ENCODE measurements around the gene CNGA3. TPM values are rescaled to one million over a fixed set of nuclear protein-coding genes. Genes with fewer than 3 reads are reported as not detected.

Gene CNGA3
- total and polyA plus RNA-seq, 2 donors (not counting 3 experiments of a cell fraction or from before 2014, with no cell fraction given), result not detected

GRCh38 chr2:98372579-98372978, 26.3 kb downstream of the CNGA3 start:
- no TSS peak for BruUV-seq (replicated peaks)
- Histone ChIP-seq H3K4me3 (replicated peaks in 1 of 3; ENCODE audit: insufficient read depth in 1 of 3, low read depth in 1 of 3, low read length in 3 of 3) (no peak overlapping the region), H3K27ac (ENCODE audit: insufficient read depth, low read depth, low read length) (no peak overlapping the region), H3K27me3 (ENCODE audit: control insufficient read depth in 2 of 2, insufficient read depth in 2 of 2, low read length in 2 of 2) (peaks cover 18 to 19% of the 10 kb centered on the region in 2 experiments), H3K4me1 (ENCODE audit: control insufficient read depth, extremely low read depth, insufficient read depth, low read length) (no peaks in the 10 kb centered on the region), H3K9me3 (replicated peaks; ENCODE audit: control insufficient read depth, insufficient read depth, low read length) (no peaks in the 10 kb centered on the region), H4K20me1 (replicated peaks; ENCODE audit: control insufficient read depth, extremely low read depth, insufficient read depth, low read length) (no peaks in the 10 kb centered on the region), H3K79me2 (ENCODE audit: control insufficient read depth, insufficient read depth, low read length) (no peaks in the 10 kb centered on the region), H3K36me3 (ENCODE audit: control insufficient read depth in 2 of 2, extremely low read depth in 1 of 2, insufficient read depth in 2 of 2, low read length in 2 of 2) (no peaks in the 10 kb centered on the region), H3K9me1 (replicated peaks; ENCODE audit: control insufficient read depth, extremely low read depth, insufficient read depth, low read length) (no peaks in the 10 kb centered on the region), H2AFZ (ENCODE audit: low read depth, low read length) (no peak overlapping the region), H3K4me2 (ENCODE audit: insufficient read depth, low read length) (no peak overlapping the region), H3K9ac (replicated peaks; ENCODE audit: extremely low read depth, insufficient read depth, low read length) (no peak overlapping the region)
- TF ChIP-seq POLR2AphosphoS5 (IDR thresholded peaks at IDR 0.05; ENCODE audit: insufficient read depth, low read depth, low read length) (no peak), MAX (IDR thresholded peaks at IDR 0.05; ENCODE audit: insufficient read depth, insufficient read length) (no peak), MYC (IDR thresholded peaks at IDR 0.05; ENCODE audit: low read depth, low read length) (no peak), FOS (IDR thresholded peaks at IDR 0.05; ENCODE audit: borderline replicate concordance, insufficient read depth, low read length) (no peak), GATA2 (IDR thresholded peaks at IDR 0.05; ENCODE audit: insufficient read depth, insufficient read length, low read depth, low read length) (no peak), CTCF (IDR thresholded peaks at IDR 0.05; ENCODE audit: extremely low read depth in 1 of 2, insufficient read depth in 1 of 2, low read depth in 1 of 2, low read length in 2 of 2) (no peak), EZH2 (IDR thresholded peaks at IDR 0.05; ENCODE audit: borderline replicate concordance, low read depth, low read length, severe bottlenecking) (no peak), POLR2A (IDR thresholded peaks at IDR 0.05; ENCODE audit: low read depth, low read length) (no peak), JUN (IDR thresholded peaks at IDR 0.05; ENCODE audit: borderline replicate concordance, insufficient read depth, insufficient read length, low read depth) (no peak)
- FAIRE-seq (no peak), DNase-seq (ENCODE audit: low read depth, low spot score) (no peak)
- POLR2A ChIA-PET, result no interaction called here
- intact Hi-C loops (cut with micrococcal nuclease) (no loop called here), dilution Hi-C loops (cut with MboI; ENCODE audit: extremely low pct_ligation_motif_present, low sequenced_read_pairs) (no loop called here)
- CTCF ChIA-PET, result interaction anchor here (1.8 kb wide), 1 partner anchor 12 kb away, joined by 6 read pairs; no protein-coding TSS in a partner anchor
